H1 (cell line): ENCODE measurements around the gene PACSIN1. TPM values are rescaled to one million over a fixed set of nuclear protein-coding genes. Genes with fewer than 3 reads are reported as not detected.
A peak's percentile ranks its signal among the peaks of the same experiment; 100 is the strongest.

Experiments used
- CTCF ChIA-PET: fragments of 300-600 bp; sonication (Branson Sonifier 250); formaldehyde crosslinking; loops from one replicate; lab custom pipeline; 2021; ENCODE audit not compliant: partially characterized antibody; lab: Charles Lee
- POLR2A ChIA-PET: fragments of 300-600 bp; sonication (Branson Sonifier 250); formaldehyde crosslinking; loops from one replicate; lab custom pipeline; 2021; ENCODE audit warnings: inconsistent platforms; ENCODE audit not compliant: partially characterized antibody; lab: Charles Lee
- DNase-seq, 2 experiments: peaks; one replicate each; pipeline versions ENCODE4 v3.0.0 to v3.0.0-alpha.2; 2010 to 2022; ENCODE audit warnings: low spot score in 2 of 2, low read depth in 1 of 2, mixed read lengths in 1 of 2
- FAIRE-seq: peaks from 2 replicates; lab custom pipeline; 2011; peaks lifted over from hg19 to GRCh38; lab: Jason Lieb, UNC
- H2AFZ ChIP-seq: 2 replicates; pipeline ENCODE4 v1.8.1; 2012; ENCODE audit warnings: low read length, inconsistent platforms
- H2AK5ac ChIP-seq: 2 replicates; pipeline ENCODE4 v1.6.1; 2013; ENCODE audit warnings: low read depth, low read length
- H2BK120ac ChIP-seq: replicated peaks from 2 replicates; pipeline ENCODE3; 2013; ENCODE audit warnings: low read depth, low read length, inconsistent platforms
- H2BK12ac ChIP-seq: 2 replicates; pipeline ENCODE4 v1.6.1; 2013; ENCODE audit warnings: low read depth, low read length
- H2BK15ac ChIP-seq: 2 replicates; pipeline ENCODE4 v1.6.1; 2013; ENCODE audit warnings: low read length
- H2BK20ac ChIP-seq: 2 replicates; pipeline ENCODE4 v1.6.1; 2013; ENCODE audit warnings: low read length
- H2BK5ac ChIP-seq: 2 replicates; pipeline ENCODE4 v1.6.1; 2013; ENCODE audit warnings: low read depth, low read length
- H3K14ac ChIP-seq: 2 replicates; pipeline ENCODE4 v1.6.1; 2013; ENCODE audit warnings: inconsistent platforms; ENCODE audit not compliant: insufficient read length
- H3K18ac ChIP-seq: 2 replicates; pipeline ENCODE4 v1.6.1; 2013; ENCODE audit warnings: low read length; ENCODE audit errors: extremely low read depth
- H3K23ac ChIP-seq: 2 replicates; pipeline ENCODE4 v1.6.1; 2013; ENCODE audit warnings: inconsistent platforms; ENCODE audit not compliant: insufficient read length
- H3K23me2 ChIP-seq: 2 replicates; pipeline ENCODE4 v1.6.1; 2013; ENCODE audit warnings: low read depth, low read length
- H3K27ac ChIP-seq: 2 replicates; pipeline ENCODE4 v1.6.1; 2011; ENCODE audit warnings: low read depth, low read length, inconsistent platforms
- H3K27me3 ChIP-seq, 4 experiments: replicated peaks in 1 of 4; 1 replicate in 1 of 4; 2 replicates in 3 of 4; pipeline versions ENCODE4 v1.6.1 to v1.8.1; 2011 to 2013; ENCODE audit warnings: low read length in 3 of 4, mild to moderate bottlenecking in 3 of 4, inconsistent platforms in 2 of 4, mixed read lengths in 2 of 4, moderate library complexity in 1 of 4; ENCODE audit not compliant: control insufficient read depth in 3 of 4, insufficient read depth in 3 of 4; ENCODE audit errors: extremely low read depth in 1 of 4
- H3K36me3 ChIP-seq, 4 experiments: 2 replicates each; pipeline versions ENCODE4 v1.6.1 to v1.8.1; 2011 to 2013; ENCODE audit warnings: mild to moderate bottlenecking in 4 of 4, low read length in 3 of 4, moderate library complexity in 2 of 4, control low read depth in 1 of 4, inconsistent platforms in 1 of 4; ENCODE audit not compliant: insufficient read depth in 4 of 4, control insufficient read depth in 2 of 4
- H3K4ac ChIP-seq: replicated peaks from 2 replicates; pipeline ENCODE3; 2013; ENCODE audit warnings: low read length, low read depth, mixed read lengths, inconsistent platforms; ENCODE audit not compliant: insufficient read length
- H3K4me1 ChIP-seq, 4 experiments: replicated peaks in 1 of 4; 1 replicate in 1 of 4; 2 replicates in 3 of 4; pipeline versions ENCODE4 v1.6.1 to v1.8.1; 2011 to 2013; ENCODE audit warnings: low read length in 3 of 4, inconsistent platforms in 2 of 4, mixed read lengths in 1 of 4; ENCODE audit not compliant: insufficient read depth in 4 of 4, control insufficient read depth in 3 of 4
- H3K4me2 ChIP-seq, 2 experiments: 2 replicates each; pipeline versions ENCODE4 v1.6.1 to v1.8.1; 2011 to 2013; ENCODE audit warnings: low read depth in 2 of 2, low read length in 2 of 2, control low read depth in 1 of 2, inconsistent platforms in 1 of 2, mild to moderate bottlenecking in 1 of 2; ENCODE audit not compliant: insufficient read depth in 1 of 2
- H3K4me3 ChIP-seq, 4 experiments: fragments of 200-600, 300-600 bp in 1 of 4; sonication (generic), shearing (Covaris generic), sonication (Bioruptor Twin) in 1 of 4; 2 replicates each; pipeline versions ENCODE4 v1.5.1 to v1.8.1; 2011 to 2016; ENCODE audit warnings: low read length in 4 of 4, low read depth in 3 of 4, control low read depth in 2 of 4, inconsistent platforms in 2 of 4, mild to moderate bottlenecking in 2 of 4, mixed read lengths in 1 of 4, moderate library complexity in 1 of 4; ENCODE audit not compliant: insufficient read depth in 2 of 4; ENCODE audit errors: extremely low read depth in 1 of 4
- H3K56ac ChIP-seq: replicated peaks from 2 replicates; pipeline ENCODE3; 2013; ENCODE audit warnings: low read depth, mild to moderate bottlenecking, mixed read lengths, low read length, inconsistent platforms; ENCODE audit not compliant: insufficient read length
- H3K79me1 ChIP-seq: 2 replicates; pipeline ENCODE4 v1.6.1; 2013; ENCODE audit warnings: low read depth, low read length, control low read depth
- H3K79me2 ChIP-seq, 2 experiments: 2 replicates each; pipeline versions ENCODE4 v1.6.1 to v1.8.1; 2012 to 2013; ENCODE audit warnings: low read length in 2 of 2, mild to moderate bottlenecking in 2 of 2, inconsistent platforms in 1 of 2; ENCODE audit not compliant: insufficient read depth in 2 of 2, control insufficient read depth in 1 of 2
- H3K9ac ChIP-seq, 4 experiments: replicated peaks in 1 of 4; 1 replicate in 1 of 4; 2 replicates in 3 of 4; pipeline versions ENCODE4 v1.6.1 to v1.8.1; 2011 to 2013; ENCODE audit warnings: low read depth in 3 of 4, low read length in 3 of 4, control low read depth in 2 of 4, mild to moderate bottlenecking in 2 of 4, moderate library complexity in 2 of 4, inconsistent platforms in 1 of 4; ENCODE audit errors: extremely low read depth in 1 of 4
- H3K9me3 ChIP-seq, 2 experiments: 2 replicates each; pipeline versions ENCODE4 v1.6.1 to v1.8.1; 2012 to 2013; ENCODE audit warnings: mild to moderate bottlenecking in 2 of 2, moderate library complexity in 2 of 2, control low read depth in 1 of 2, inconsistent platforms in 1 of 2, low read depth in 1 of 2, low read length in 1 of 2, mixed read lengths in 1 of 2; ENCODE audit not compliant: insufficient read depth in 2 of 2
- H4K20me1 ChIP-seq, 2 experiments: replicated peaks in 1 of 2; 2 replicates each; pipeline versions ENCODE3 to v1.8.1; 2011 to 2013; ENCODE audit warnings: inconsistent platforms in 2 of 2, low read length in 2 of 2, mild to moderate bottlenecking in 1 of 2; ENCODE audit not compliant: insufficient read depth in 2 of 2, control insufficient read depth in 1 of 2
- H4K5ac ChIP-seq: 2 replicates; pipeline ENCODE4 v1.6.1; 2013; ENCODE audit warnings: low read length, low read depth, mixed read lengths, inconsistent platforms; ENCODE audit not compliant: insufficient read length
- H4K8ac ChIP-seq: 2 replicates; pipeline ENCODE4 v1.8.0; 2013; ENCODE audit warnings: mild to moderate bottlenecking, moderate library complexity, low read length, inconsistent platforms; ENCODE audit not compliant: insufficient read depth; ENCODE audit errors: extremely low read depth
- H4K91ac ChIP-seq: replicated peaks from 2 replicates; pipeline ENCODE3; 2013; ENCODE audit warnings: low read length, mixed read lengths, inconsistent platforms; ENCODE audit not compliant: insufficient read length
- WGBS, 2 experiments: shearing (Covaris generic) in 1 of 2; methylation state at CpG; one replicate each; pipeline versions ENCODE4 v1.1.6 to v1.1.7; 2013 to 2015; ENCODE audit warnings: low lambda C conversion rate in 2 of 2, mixed read lengths in 2 of 2, inconsistent platforms in 1 of 2, low coverage in 1 of 2, missing lambda C conversion rate in 1 of 2; ENCODE audit not compliant: insufficient replicate concordance in 2 of 2, insufficient coverage in 1 of 2, insufficient read length in 1 of 2; ENCODE audit errors: extremely low coverage in 1 of 2, missing lambda C conversion rate in 1 of 2; 5-methylcytosine and 5-hydroxymethylcytosine counted together
- polyA plus RNA-seq, 7 experiments: library from polyadenylated mRNA; depleted of rRNA in 3 of 7; stranded (reverse) in 5 of 7; unstranded in 2 of 7; fragments of >200 nt in 5 of 7; fragments of 200-250 nt in 2 of 7; gene quantifications; 1 replicate in 5 of 7; 2 replicates in 1 of 7; 4 replicates in 1 of 7; pipeline versions ENCODE4 v1.2.1 to v1.2.3, GENCODE V29; 2011 to 2013; ENCODE audit warnings: missing spikeins in 2 of 7, mixed read lengths in 2 of 7
- total RNA-seq: library from RNA; stranded (reverse); fragmentation: NEBNext Ultra II Directional; extraction: Animal tissue kit (Norgen Biotek cat#: 25700); gene quantifications from 2 replicates; pipeline ENCODE4 v1.2.1, GENCODE V29; 2021
- TF ChIP-seq, protein P1 (sequence below): IDR thresholded peaks from 2 replicates; pipeline ENCODE4 v1.6.1; 2011; ENCODE audit warnings: low read depth, mild to moderate bottlenecking, low read length; ENCODE audit not compliant: insufficient read depth
- TF ChIP-seq, protein P2 (sequence below), 3 experiments: IDR thresholded peaks; 1 replicate in 2 of 3; 2 replicates in 1 of 3; pipeline versions ENCODE4 v1.5.1 to v1.6.1; 2011; ENCODE audit warnings: low read length in 3 of 3, mild to moderate bottlenecking in 3 of 3, inconsistent platforms in 2 of 3, low read depth in 1 of 3, moderate library complexity in 1 of 3; ENCODE audit not compliant: insufficient read depth in 1 of 3; ENCODE audit errors: control extremely low read depth in 1 of 3

Gene PACSIN1
- total and polyA plus RNA-seq, 2 of the 8 experiments (the other 6 are each of a cell fraction or from before 2014, with no cell fraction given): 5.9 to 11.1 TPM

DNA sequence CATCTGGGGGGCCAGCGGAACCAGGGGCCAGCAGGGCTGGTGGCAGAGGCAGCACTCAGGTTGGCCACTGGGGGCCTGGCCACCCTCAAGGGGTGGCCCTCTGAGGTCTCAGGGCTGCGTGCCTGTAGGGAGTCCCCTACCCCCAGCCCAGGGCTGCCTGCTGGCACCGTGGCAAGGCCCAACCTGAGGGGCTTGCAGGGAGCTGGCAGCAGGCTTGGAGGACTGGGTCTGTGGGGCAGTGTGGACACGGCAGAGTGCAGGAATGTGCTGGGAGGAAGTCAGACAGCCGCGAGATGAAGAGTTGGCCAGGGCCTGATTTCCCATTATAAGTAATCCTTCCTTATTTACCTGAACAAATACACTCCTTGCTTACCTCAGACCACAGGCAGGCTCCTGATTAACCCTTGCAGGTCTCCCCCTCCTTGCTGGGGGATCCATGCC, 90.2 kb downstream of the PACSIN1 start, which contains the start of gene SPDEF:
SPDEF (minus strand) TSS at position 299 of the 441 bp plus-strand sequence. CDS start 11,874 bp downstream, outside the sequence.
- Histone ChIP-seq H2AFZ (no peak within 1 kb of the TSS), H3K14ac (no peak within 1 kb of the TSS), H3K4me3 (no peak within 1 kb of the TSS), H2BK12ac (no peak within 1 kb of the TSS; the same call in 1 of the 2 replicates), H4K20me1 (peaks cover 0 to 1% of the 10 kb centered on the region in 2 experiments), H3K4me1 (peaks cover 0 to 9% (median 5%) of the 10 kb centered on the region in 4 experiments; a peak in 4 of 7 replicates), H4K5ac (no peak within 1 kb of the TSS), H2AK5ac (no peak within 1 kb of the TSS), H2BK20ac (no peak within 1 kb of the TSS), H3K36me3 (no peaks in the 10 kb centered on the region), H4K8ac (peak within 1 kb of the TSS; percentile 1; the same call in 1 of the 2 replicates), H2BK120ac (no peak within 1 kb of the TSS), H3K18ac (no peak within 1 kb of the TSS), H3K4ac (no peak within 1 kb of the TSS), H4K91ac (no peak within 1 kb of the TSS), H3K4me2 (no peak within 1 kb of the TSS), H3K9me3 (no peaks in the 10 kb centered on the region), H3K79me1 (no peaks in the 10 kb centered on the region), H3K27me3 (no peaks in the 10 kb centered on the region), H2BK5ac (peak within 1 kb of the TSS; percentile 35), H3K23me2 (no peaks in the 10 kb centered on the region), H3K56ac (no peak within 1 kb of the TSS), H3K79me2 (no peaks in the 10 kb centered on the region), H2BK15ac (no peak within 1 kb of the TSS), H3K23ac (no peak within 1 kb of the TSS), H3K9ac (no peak within 1 kb of the TSS), H3K27ac (no peak within 1 kb of the TSS)
- DNase-seq (no peak), FAIRE-seq (no peak)
- 89% methylated on average over 6 of the region's 6 CpGs; no CpG with 5 or more reads in 1 of the 2 experiments for WGBS, 2 experiments
- ChIA-PET POLR2A (interaction anchor here (0.6 kb wide), 1 partner anchor 394 kb away, joined by 3 read pairs; no protein-coding TSS in a partner anchor), CTCF (interaction anchor here (0.6 to 6.4 kb wide), 11 partner anchors 8 to 224 kb away, joined by 3 to 35 read pairs (median 5); no protein-coding TSS in a partner anchor)
- TF ChIP-seq, protein P1, sequence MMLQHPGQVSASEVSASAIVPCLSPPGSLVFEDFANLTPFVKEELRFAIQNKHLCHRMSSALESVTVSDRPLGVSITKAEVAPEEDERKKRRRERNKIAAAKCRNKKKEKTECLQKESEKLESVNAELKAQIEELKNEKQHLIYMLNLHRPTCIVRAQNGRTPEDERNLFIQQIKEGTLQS: no peak
- TF ChIP-seq, protein P2, sequence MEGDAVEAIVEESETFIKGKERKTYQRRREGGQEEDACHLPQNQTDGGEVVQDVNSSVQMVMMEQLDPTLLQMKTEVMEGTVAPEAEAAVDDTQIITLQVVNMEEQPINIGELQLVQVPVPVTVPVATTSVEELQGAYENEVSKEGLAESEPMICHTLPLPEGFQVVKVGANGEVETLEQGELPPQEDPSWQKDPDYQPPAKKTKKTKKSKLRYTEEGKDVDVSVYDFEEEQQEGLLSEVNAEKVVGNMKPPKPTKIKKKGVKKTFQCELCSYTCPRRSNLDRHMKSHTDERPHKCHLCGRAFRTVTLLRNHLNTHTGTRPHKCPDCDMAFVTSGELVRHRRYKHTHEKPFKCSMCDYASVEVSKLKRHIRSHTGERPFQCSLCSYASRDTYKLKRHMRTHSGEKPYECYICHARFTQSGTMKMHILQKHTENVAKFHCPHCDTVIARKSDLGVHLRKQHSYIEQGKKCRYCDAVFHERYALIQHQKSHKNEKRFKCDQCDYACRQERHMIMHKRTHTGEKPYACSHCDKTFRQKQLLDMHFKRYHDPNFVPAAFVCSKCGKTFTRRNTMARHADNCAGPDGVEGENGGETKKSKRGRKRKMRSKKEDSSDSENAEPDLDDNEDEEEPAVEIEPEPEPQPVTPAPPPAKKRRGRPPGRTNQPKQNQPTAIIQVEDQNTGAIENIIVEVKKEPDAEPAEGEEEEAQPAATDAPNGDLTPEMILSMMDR (IDR thresholded peaks at IDR 0.05; ENCODE audit: control extremely low read depth in 1 of 3, insufficient read depth in 1 of 3, low read depth in 1 of 3, low read length in 3 of 3): peak in 1 of 3 experiments; percentile 13; a peak in 1 of 4 replicates
